Measurements from ENCODE around the gene TSPAN31. TPM values are rescaled to one million over a fixed set of nuclear protein-coding genes. Genes with fewer than 3 reads are reported as not detected.
"Not testable (repeated sequence)": the region's sequence is repeated elsewhere in the genome, so short reads cannot be mapped to it uniquely, and the experiment has no call there.

The TSPAN31 gene
- total RNA-seq, 1 donor = 41.6 TPM

DNA sequence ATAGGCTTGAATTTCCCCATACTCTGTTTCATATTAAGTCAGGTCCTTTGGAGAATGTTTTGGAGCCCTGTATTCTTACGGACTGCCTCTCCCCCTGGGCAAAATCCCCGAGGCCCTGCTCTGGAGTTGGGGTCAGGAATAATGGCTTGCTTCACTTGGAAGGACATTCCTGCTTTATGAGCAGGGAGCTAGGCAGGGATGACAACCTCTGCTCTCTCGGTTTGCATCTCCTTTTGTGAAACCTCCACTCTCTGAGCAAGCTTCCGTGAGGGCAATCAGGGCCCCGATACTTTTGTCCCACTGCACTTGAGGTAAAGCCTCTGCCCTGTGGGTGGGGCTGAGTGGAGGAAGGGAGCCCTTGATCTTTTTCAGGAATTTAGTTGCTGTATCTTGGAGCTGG is 31.6 kb upstream of the TSPAN31 start:
- Histone ChIP-seq H3K27ac (ENCODE audit: low read depth, low read length) (no peak overlapping the region), H3K4me2 (ENCODE audit: insufficient read depth, low read length) (no peak overlapping the region), H2AFZ (ENCODE audit: low read length) (no peak overlapping the region), H3K27me3 (ENCODE audit: insufficient read depth, low read length) (no peaks in the 10 kb centered on the region), H3K79me2 (ENCODE audit: insufficient read depth, low read length) (no peaks in the 10 kb centered on the region), H3K4me1 (ENCODE audit: insufficient read depth, low read length) (no peaks in the 10 kb centered on the region), H3K4me3 (ENCODE audit: insufficient read depth, low read length) (no peak overlapping the region), H4K20me1 (ENCODE audit: insufficient read depth, low read length) (no peaks in the 10 kb centered on the region), H3K9me3 (ENCODE audit: low read depth, low read length) (no peaks in the 10 kb centered on the region), H3K36me3 (ENCODE audit: insufficient read depth, low read length) (peaks cover 21% of the 10 kb centered on the region)
- no peak for DNase-seq (ENCODE audit: insufficient read length, low spot score, missing footprints)
- TF ChIP-seq, protein P1, sequence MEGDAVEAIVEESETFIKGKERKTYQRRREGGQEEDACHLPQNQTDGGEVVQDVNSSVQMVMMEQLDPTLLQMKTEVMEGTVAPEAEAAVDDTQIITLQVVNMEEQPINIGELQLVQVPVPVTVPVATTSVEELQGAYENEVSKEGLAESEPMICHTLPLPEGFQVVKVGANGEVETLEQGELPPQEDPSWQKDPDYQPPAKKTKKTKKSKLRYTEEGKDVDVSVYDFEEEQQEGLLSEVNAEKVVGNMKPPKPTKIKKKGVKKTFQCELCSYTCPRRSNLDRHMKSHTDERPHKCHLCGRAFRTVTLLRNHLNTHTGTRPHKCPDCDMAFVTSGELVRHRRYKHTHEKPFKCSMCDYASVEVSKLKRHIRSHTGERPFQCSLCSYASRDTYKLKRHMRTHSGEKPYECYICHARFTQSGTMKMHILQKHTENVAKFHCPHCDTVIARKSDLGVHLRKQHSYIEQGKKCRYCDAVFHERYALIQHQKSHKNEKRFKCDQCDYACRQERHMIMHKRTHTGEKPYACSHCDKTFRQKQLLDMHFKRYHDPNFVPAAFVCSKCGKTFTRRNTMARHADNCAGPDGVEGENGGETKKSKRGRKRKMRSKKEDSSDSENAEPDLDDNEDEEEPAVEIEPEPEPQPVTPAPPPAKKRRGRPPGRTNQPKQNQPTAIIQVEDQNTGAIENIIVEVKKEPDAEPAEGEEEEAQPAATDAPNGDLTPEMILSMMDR (IDR thresholded peaks at IDR 0.05; ENCODE audit: extremely low read depth, low read depth, low read length) = no peak

DNA sequence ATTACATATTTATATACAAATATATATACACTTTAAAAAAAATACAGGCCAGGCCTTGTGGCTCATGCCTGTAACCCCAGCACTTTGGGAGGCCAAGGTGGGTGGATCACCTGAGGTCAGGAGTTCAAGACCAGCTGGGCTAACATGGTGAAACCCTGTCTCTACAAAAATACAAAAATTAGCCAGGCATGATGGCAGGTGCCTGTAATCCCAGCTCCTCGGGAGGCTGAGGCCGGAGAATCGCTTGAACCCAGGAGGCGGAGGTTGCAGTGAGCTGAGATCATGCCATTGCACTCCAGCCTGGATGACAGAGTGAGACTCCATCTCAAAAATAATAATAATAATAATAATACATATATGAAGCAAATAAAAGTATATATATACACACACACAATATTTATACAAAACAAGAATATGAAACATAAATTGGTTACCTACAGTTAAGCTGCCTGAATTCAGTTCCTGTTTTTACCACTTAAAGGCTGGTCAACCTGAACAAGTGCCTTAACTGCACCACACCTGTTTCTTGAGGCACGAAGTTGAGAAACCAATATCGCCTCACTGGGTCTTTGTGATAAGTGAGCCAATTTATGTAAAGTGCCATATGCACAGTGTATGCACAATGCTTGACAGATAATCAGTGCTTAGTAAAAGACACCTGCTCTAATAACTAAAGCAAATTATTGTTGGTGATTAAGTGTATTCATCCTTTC is 29.6 kb upstream of the TSPAN31 start:
- not testable (repeated sequence) for H3K9me3 ChIP-seq (ENCODE audit: low read depth, low read length); DNase-seq (ENCODE audit: insufficient read length, low spot score, missing footprints); H3K4me2 ChIP-seq (ENCODE audit: insufficient read depth, low read length); H3K27me3 ChIP-seq (ENCODE audit: insufficient read depth, low read length); H4K20me1 ChIP-seq (ENCODE audit: insufficient read depth, low read length); H3K4me3 ChIP-seq (ENCODE audit: insufficient read depth, low read length); H3K4me1 ChIP-seq (ENCODE audit: insufficient read depth, low read length); H2AFZ ChIP-seq (ENCODE audit: low read length); H3K27ac ChIP-seq (ENCODE audit: low read depth, low read length); H3K79me2 ChIP-seq (ENCODE audit: insufficient read depth, low read length)
- H3K36me3 ChIP-seq (ENCODE audit: insufficient read depth, low read length) = peaks cover 33% of the 10 kb centered on the region

DNA sequence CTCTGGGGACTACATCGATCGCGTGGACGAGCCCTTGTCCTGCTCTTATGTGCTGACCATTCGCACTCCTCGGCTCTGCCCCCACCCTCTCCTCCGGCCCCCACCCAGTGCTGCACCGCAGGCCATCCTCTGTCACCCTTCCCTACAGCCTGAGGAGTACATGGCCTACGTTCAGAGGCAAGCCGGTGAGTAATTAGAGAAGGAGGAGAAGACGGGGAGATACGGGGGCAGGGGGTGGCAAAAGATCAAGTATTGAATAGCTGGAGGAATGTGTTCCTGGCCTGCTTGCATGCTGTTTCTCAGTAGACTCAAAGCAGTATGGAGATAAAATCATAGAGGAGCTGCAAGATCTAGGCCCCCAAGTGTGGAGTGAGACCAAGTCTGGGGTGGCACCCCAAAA is 29.1 kb upstream of the TSPAN31 start:
- no peak for DNase-seq (ENCODE audit: insufficient read length, low spot score, missing footprints)
- Histone ChIP-seq H3K36me3 (ENCODE audit: insufficient read depth, low read length) (peaks cover 36% of the 10 kb centered on the region), H4K20me1 (ENCODE audit: insufficient read depth, low read length) (no peaks in the 10 kb centered on the region), H3K79me2 (ENCODE audit: insufficient read depth, low read length) (no peaks in the 10 kb centered on the region), H3K9me3 (ENCODE audit: low read depth, low read length) (no peaks in the 10 kb centered on the region), H2AFZ (ENCODE audit: low read length) (no peak overlapping the region), H3K4me3 (ENCODE audit: insufficient read depth, low read length) (no peak overlapping the region), H3K27me3 (ENCODE audit: insufficient read depth, low read length) (no peaks in the 10 kb centered on the region), H3K27ac (ENCODE audit: low read depth, low read length) (no peak overlapping the region), H3K4me2 (ENCODE audit: insufficient read depth, low read length) (no peak overlapping the region), H3K4me1 (ENCODE audit: insufficient read depth, low read length) (no peaks in the 10 kb centered on the region)
- TF ChIP-seq, protein P1 (IDR thresholded peaks at IDR 0.05; ENCODE audit: extremely low read depth, low read depth, low read length) = no peak

DNA sequence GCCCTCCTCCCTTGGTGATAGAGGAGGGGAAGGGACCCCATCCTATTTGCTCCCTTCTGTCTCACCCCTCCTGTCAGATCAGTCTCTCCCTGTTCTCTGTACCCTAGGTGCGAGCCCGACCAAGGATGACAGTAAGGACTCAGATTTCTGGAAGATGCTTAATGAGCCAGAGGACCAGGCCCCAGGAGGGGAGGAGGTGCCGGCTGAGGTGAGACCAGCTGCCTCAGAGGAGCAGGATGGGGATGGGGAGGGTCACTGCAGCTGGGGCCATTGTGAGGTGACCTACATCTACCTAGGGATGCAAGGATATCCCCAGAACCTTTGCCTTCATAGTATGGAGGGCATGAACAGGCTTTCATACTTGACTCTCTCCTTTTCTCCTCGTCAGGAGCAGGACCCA is 28.5 kb upstream of the TSPAN31 start:
- TF ChIP-seq, protein P1 (IDR thresholded peaks at IDR 0.05; ENCODE audit: extremely low read depth, low read depth, low read length) = no peak

More for the DNA sequence above, 28.5 kb upstream of the TSPAN31 start:
- Histone ChIP-seq H3K36me3 (ENCODE audit: insufficient read depth, low read length) (peaks cover 36% of the 10 kb centered on the region), H3K4me1 (ENCODE audit: insufficient read depth, low read length) (no peaks in the 10 kb centered on the region), H3K27ac (ENCODE audit: low read depth, low read length) (no peak overlapping the region), H3K79me2 (ENCODE audit: insufficient read depth, low read length) (no peaks in the 10 kb centered on the region), H3K4me2 (ENCODE audit: insufficient read depth, low read length) (no peak overlapping the region), H3K9me3 (ENCODE audit: low read depth, low read length) (no peaks in the 10 kb centered on the region), H3K4me3 (ENCODE audit: insufficient read depth, low read length) (no peak overlapping the region), H4K20me1 (ENCODE audit: insufficient read depth, low read length) (no peaks in the 10 kb centered on the region), H3K27me3 (ENCODE audit: insufficient read depth, low read length) (no peaks in the 10 kb centered on the region), H2AFZ (ENCODE audit: low read length) (no peak overlapping the region)
- peak; percentile 23 for DNase-seq (ENCODE audit: insufficient read length, low spot score, missing footprints)
